SKM-1 (cell line): ENCODE measurements around the gene PLAAT4.
"Not testable (repeated sequence)": the region's sequence is repeated elsewhere in the genome, so short reads cannot be mapped to it uniquely, and the experiment has no call there.

Experiments used
- DNase-seq: peaks from one replicate; lab custom pipeline; 2025; ENCODE audit not compliant: unreplicated experiment; lab: John Stamatoyannopoulos, UW

Gene PLAAT4

DNA sequence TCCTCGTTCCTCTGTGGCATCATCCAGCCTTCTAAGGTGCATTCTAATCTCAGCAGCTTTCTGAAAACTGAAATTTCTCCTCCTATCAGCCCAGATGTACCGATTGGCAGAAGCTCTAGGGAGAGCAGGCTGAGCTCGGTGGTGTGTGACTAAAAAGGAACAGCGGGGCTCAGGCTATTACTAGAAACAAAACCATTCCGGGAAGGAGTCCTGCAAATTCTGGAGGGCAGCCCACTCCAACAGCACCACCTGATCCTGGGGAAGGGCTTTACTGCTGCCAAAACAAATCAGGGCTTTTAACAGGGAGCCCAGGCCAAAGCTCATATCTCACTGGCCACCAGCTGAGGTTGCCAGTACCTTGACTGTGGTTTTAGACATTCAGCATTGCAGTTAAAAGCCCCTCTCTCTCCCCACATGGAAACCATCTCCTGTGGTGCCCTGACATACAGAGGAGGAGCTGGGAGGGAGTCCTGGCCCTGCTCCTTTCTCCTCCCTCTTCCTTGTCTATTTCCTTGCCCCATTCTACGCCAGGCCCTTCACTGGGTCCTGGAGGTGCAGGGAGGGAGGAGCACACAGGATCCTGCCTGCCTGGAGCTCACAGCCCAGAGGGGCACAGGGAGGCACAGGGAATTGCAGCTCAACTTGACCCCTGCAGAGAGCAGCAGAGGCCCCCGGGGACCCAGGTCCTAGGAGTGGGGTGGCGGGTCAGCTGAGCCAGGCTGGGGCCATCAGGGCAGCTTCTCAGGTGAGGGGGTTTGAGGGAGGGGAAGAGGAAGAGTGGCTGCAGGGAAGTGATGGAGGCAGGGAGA lies 889 bp downstream of the PLAAT4 start:
- no peak for DNase-seq

DNA sequence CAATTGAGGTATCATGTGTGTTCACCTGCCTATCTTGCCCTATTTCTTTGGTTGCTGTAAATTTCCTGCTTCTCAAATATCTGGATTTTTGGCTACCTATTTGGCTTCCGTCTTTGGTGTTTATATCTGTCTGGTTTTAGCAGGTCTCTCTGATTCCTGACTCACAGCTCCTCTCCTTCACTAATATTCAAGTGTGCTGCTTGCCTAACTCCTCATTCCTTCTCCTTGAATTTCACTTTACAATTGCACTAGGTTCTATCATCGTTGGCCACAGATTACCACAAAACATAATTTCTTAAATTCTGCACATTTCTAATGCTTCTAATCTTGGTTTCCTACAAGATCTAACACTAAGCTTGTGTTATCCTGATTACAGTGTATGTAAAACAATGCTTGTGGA lies 5.9 kb downstream of the PLAAT4 start:
- not testable (repeated sequence) for DNase-seq

DNA sequence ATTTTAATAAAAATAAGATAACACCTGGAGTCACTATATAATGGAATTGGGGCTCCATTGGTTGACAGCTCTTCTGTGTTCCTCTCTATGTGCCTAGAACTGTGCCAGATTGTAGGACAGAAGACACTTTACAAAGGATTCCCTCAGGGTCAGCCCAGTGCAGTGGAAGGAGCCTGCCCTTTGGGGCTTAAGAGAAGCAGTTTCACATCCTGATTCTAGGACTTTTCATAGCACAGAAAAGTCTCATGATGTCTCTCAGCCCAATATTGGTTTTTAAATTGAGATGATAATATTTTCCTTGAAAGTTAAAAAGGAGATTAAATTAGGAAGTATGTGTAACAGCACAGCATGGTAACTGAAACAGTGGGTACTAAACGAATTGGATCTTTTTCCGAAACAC lies 7.1 kb downstream of the PLAAT4 start:
- no peak for DNase-seq

DNA sequence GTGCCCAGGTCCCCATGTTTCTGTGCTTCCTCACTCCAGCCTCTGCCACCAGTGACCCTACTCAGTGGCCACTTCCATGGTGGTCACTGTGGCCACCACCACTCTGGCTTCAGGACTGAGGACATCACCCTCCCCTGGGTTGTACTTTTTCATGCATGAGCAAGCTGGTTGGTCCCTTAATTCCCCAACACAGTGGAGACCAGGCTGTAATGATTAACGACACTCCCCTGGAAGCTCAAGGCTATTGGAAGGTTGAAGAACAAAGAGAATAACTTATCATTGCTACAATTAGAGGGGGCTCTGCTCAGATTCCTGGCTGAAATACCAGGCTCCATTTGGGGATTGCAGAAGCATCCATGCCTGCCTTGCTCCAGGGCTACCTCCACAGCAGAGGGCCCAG lies 10.5 kb downstream of the PLAAT4 start:
- DNase-seq = no peak

DNA sequence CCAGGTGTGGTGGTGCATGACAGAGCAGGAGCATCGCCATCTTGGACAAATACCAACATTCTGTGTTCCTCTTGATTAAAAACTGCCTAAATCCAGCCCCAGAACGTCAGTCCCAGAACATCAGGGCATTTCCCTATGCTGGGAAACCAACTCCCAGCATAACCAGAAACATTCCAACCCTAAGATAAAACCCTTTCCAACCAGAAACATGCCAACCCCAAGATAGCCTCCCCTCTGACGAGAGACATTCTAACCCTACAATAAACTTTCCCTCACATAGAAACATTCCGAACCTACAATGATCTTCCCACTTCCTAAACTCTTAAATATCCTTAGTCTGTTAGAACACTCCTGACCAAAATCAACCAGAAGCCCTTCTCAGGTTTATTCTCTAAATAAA lies 11.6 kb downstream of the PLAAT4 start:
- no peak for DNase-seq

DNA sequence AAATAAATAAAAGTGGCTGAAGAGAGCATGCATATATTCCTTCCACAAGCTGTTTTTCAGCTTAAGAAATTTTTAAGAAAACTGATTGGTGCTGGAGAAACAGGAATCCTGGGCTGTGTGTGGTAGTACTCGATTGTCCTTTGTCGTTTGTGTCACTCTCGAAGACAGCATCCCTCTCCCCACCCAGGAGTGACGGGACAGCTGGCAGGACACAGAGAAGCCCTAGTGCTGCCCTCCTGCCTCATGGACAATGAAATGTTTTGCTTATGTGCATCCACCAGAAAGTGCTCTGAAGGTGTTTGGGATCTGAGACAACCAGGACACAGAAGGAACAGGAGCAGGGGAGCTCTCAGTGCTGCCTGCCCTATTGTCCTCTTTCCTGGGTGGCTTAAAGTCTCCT lies 12.8 kb downstream of the PLAAT4 start:
- no peak for DNase-seq

DNA sequence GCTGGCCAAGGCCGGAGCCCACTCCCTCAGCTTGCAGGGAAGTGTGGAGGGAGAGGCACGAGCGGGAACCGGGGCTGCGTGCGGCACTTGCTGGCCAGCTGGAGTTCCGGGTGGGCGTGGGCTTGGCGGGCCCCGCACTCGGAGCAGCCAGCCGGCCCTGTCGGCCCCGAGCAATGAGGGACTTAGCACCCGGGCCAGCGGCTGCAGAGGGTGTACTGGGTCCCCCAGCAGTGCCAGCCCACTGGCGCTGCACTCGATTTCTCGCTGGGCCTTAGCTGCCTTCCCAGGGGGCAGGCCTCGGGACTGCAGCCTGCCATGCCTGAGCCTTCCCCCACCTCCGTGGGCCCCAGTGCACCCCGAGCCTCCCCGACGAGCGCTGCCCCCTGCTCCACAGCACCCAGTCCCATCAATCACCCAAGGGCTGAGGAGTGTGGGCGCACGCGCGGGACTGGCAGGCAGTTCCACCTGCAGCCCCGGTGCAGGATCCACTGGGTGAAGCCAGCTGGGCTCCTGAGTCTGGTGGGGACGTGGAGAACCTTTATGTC lies 13.6 kb downstream of the PLAAT4 start:
- DNase-seq = not testable (repeated sequence)

DNA sequence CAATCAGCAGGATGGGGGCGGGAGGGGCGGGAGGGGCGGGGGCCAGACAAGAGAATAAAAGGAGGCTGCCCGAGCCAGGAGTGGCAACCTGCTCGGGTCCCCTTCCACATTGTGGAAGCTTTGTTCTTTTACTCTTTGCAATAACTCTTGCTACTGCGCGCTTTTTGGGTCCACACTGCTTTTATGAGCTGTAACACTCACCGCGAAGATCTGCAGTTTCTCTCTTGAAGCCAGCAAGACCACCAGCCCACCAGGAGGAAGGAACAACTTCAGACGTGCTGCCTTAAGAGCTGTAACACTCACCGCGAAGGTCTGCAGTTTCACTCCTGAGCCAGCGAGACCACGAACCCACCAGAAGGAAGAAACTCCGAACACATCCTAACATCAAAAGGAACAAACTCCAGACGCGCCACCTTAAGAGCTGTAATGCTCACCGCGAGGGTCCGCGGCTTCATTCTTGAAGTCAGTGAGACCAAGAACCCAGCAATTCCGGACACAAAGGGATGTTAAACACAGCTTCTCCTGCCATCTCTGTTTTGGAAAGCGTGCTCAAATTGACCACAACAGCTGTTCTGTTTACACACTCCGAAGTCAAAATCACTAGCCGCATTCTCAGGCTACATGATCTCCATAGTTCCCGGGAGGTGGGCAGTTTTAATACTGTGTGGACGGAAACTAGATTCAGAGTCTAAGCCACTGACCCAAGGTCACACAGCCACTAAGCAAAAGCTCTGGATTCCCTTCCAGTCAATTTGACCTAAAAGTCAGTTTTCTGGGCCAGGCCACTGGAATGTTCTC lies 14.7 kb downstream of the PLAAT4 start:
- no peak for DNase-seq

DNA sequence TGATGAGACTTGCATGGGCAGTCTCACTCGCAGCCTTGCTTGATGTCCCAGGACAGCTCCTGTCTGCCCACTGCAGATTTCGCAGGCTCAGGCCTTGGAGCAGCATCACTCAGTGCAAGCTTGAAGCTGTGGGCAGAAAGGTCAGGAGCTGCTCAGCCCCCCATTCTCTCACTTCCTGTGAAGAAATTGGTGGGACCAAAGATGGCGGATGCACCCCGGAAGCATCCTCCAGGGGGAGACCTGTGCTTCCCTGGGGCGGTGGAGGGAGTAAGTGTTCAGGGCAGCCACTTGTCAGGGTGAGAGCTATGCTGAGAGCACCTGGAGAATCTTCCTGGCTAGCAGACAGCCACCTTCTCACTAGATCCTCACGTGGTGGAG lies 15.3 kb downstream of the PLAAT4 start:
- DNase-seq = no peak

DNA sequence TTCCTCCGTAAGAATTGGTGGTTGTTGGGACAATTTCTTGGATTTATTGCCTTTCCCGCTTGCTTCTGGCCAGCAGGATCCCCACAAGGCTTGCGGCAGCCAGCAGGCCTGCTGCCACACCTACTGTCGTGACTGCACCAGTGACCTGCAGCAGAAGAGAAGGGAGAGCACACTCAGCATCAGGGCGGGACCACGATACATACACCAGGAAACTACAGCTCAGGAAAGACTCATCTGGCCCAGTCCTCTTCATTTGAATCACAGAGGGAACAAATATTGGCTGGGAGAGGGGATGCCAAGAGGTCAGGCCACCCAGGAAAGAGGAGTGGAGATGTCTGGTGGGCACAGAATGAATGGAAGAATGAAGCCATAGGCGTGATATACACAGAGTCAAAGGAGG lies 16.3 kb downstream of the PLAAT4 start:
- no peak for DNase-seq

DNA sequence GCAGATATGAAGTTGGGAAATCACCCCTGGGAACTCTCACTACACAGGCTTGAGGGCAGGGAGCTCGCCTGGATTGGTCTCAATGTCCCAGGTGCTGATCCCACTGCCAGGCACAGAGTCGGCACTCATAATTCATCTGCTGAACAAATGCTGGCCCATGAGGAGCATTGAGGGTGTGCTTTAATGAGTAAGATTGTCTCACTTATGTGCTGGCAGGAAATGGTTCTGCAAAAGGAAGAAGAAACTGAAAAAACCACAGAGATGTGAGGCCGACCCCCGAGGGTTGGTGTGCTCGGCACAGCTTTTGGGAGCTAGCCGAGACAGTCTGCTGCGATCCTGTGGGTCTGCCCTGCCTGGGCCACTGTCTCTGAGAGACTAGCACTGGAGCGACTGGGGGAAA lies 17.2 kb downstream of the PLAAT4 start:
- no peak for DNase-seq

DNA sequence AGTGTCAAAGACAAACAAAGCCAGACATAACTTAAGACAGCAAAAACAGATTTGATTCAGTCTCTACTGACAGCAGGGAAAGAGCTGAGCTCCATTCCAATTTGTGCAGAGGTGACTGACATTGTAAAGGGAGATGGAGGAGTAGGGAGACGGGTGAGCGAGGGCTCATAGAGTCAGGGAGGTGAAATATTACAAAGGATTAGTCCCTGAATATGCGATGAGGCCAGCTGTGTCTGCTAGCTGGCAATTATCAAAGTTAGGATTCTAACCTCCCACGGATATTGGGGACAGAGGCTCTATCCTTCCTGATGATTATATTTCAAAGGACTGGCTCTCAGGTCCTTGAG lies 18.2 kb downstream of the PLAAT4 start:
- no peak for DNase-seq

DNA sequence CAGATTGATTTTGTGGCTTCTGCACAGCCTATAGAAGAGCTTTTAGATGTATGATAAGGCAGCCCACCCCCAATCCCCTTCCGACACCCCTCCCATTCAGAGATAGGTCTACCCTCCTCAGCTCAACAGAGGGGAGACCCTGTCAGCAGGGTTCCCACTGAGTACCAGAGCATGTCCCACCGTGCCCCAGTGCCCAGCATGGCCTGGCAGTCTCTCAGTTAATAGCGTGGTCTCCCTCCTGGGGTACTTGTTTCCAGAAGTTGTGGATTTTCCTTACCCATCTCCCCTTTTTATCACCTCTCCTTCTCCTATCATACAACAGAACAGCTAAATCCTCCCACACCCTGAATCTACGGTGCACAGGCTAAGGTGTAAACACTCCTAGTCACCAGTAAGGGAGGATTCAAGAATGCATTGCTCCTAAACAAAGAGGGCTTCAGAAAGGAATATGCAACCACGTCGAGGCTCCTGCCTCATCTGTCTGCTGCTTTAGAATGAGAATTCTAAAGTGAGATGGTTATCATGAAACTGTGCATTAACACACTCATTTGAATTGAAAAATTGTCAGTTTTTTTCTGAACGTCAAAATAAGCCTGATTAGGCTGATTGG lies 19.9 kb downstream of the PLAAT4 start:
- DNase-seq = no peak

DNA sequence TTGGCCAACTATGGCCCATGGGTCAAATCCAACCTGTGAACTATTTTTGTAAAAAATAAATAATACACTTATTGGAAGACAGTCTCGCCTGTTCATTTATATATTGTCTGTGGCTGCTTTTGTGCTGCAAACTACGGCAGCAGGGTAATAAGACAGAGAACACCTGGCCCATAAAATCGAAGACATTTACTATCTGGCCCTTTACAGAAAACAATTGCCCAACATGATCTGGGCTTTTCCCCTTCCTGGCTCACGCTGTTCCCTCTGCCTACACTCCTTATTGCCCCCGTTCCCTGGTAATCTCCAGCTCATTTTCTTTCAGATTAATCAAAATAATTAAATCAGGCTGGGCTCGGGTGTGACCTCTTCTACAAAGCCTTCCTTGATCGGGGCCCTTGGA lies 21.0 kb downstream of the PLAAT4 start:
- no peak for DNase-seq

DNA sequence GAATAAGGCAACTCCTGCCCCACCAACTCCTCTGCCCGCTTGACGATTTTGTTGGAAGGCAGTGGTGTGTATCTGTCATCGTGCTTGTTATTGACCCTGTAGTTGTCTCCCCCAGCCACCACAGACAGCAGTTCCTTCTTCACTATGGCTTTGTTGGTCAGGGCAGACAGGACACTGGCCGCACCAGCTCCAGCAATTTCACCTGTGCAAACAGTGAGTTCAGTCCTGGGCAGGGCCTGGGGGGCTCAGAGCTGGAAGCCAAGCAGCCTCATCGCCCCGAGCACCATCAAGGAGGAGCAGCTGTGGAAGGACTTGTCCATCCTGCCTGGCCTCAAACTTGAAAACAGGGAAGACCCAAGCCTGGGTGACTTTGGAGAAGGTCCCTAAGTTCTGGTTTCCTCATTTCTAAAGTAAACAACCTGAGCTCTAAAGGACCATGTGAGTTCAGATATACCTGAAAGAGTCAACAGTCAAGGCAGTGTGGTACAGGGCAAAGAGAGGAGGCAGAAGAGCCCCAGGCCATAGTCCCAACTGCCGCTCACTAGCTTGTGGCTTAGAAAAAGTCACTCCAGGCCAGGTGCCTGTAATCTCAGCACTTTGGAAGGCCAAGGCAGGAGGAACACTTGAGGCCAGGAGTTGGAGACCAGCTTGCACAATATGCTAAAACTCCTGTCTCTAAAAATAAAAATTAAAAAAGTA lies 22.0 kb downstream of the PLAAT4 start:
- DNase-seq = no peak

DNA sequence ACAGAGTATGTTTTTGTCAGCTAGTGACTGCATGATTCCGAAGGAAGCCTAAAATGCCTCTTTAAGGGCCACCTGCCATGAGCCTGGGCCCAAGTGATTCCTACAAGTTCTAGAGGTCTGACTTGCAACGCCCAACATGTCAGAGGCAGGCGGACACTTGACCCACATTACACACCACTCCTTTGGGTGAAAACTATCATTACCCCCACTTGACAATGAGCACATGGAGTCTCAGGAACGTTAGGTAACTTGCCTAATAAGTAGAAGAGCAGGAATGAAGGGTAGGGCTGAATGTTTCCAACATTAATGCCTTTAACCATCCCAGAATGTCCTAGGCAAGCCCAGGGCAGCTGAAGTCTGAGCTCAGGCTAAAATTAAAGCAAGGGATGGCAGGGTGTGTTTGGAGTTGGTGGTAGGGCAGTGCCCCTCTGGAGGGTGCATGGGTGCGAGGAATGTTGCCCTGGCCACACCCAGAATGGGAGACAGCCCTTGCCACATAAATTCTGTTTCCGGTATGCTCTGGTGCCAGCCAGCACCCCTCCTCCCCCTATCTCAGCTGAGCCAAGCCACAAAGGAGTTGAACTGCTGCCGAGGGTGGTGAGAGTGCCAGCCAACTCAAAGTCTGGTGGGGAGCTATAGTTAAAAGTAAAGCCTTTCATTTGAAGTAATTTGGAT lies 24.0 kb downstream of the PLAAT4 start:
- no peak for DNase-seq

DNA sequence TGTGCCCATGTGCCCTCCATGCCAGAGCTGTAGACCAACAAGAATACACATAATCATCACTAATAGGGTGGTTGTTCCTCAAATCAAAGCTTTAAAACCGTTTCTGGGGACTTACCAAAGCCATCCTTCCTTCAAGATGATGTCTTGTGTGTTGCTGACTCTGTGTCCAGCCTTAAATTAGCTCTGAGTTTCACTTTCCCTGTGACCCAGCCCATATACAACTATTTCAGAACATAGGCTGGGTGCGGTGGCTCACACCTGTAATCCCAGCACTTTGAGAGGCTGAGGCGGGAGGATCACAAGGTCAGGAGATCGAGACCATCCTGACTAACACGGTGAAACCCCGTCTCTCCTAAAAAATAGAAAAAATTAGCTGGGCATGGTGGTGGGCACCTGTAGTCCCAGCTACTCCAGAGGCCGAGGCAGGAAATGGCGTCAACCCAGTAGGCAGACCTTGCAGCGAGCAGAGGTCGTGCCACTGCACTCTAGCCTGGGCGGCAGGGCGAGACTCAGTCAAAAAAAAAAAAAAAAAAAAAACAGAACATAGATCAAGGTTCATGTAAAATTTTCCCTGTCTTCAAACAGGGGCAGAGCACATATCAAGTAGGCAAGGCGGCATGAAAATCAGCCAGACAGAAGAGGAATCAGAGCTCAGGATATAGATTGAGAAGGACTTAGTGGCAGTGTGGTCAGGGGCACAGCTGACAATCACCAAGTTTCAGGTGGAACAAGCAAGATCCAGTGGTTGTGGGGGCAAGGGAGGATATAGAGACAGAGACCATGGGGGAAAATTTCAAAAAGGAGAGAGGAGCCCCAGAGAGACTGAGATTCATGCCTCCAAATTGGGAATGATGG lies 26.8 kb downstream of the PLAAT4 start, which contains the start of gene PLAAT2:
TSS of gene PLAAT2 (minus strand) at position 179 of the 855 bp plus-strand sequence. CDS start at position 124, 55 bp downstream.
- DNase-seq = no peak

DNA sequence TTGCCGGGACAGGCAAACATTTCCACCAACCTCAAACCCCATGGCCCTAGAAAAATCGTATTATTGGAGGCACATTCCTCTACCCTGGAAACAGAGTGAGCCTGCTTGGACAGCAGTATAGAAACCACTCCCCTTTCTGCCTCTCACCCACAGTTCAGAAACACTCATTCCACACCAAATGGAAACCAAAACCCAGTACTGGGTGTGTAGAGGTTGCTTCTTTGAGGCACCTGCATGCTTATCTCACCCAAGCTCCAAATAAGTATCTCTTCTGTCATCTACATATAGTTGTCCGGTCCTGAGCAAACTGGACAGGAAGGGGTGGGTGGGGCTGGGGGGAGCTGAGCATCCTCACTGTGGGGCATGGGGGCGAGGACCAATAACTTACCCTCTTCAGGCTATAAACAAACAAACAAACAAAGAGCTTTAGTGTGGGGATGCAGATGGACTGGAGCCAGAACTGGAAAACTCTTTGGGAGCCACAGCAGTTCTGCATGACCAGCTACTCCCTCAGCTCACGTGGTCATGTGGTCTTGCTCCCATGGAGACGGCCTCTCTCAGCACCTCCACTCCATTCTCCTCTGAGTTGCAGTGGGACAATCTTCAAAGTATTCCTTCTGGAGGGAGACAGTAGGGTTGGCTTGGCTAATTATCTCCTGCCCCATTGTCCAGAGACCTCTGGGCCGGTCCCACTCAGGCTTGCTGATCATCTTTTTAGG lies 27.6 kb downstream of the PLAAT4 start:
- no peak for DNase-seq

DNA sequence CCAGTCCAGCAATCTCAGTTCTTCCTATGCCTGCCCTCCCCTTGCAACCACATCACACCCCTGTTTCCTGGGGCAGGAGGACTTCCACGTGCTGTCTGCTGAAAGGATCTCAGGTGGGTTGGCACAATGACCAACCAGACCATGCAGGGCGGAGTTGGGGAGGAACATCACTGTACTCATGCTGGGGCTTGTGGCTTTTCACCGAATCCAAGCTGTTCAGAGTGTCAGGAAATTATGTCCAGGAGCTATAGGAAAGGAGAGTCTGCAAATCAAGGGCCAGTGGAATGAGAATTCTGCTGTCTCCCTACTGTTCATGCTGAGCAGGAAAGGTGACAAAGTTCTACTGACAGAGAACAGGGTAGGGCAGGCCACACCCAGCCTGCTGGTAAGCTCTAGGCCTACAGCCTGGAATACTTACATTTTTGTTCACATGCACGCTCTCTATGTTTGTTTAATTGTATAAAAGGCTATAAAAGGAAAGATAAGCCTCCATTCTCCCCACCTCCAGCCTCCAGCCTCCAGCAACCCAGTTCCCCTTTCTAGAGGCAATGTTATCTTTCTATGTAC lies 28.3 kb downstream of the PLAAT4 start:
- no peak for DNase-seq
